ENCODE measurements around the gene NELL2.
"Not testable (repeated sequence)": the region's sequence is repeated elsewhere in the genome, so short reads cannot be mapped to it uniquely, and the experiment has no call there.

NELL2 gene

DNA sequence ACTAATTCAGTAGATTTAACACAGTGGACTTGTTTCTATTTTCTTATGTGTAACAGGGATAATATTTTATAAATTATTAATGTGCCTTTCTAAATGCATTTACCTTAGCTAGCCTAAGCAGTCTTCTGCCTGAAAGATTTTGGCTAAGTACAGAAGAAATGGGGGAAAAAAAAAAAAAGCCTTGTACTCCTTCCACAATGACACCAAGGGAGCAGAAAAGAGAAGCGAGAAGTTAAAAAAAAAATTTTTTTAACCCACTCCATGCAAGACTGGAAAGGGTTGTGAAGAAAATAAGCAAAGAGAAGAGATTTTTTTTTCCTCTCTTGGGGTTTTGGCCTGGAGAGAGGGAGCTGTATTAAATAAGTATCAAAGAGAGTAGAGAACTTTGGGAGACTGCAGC, 28.7 kb downstream of the NELL2 start:
- no peak for DNase-seq

DNA sequence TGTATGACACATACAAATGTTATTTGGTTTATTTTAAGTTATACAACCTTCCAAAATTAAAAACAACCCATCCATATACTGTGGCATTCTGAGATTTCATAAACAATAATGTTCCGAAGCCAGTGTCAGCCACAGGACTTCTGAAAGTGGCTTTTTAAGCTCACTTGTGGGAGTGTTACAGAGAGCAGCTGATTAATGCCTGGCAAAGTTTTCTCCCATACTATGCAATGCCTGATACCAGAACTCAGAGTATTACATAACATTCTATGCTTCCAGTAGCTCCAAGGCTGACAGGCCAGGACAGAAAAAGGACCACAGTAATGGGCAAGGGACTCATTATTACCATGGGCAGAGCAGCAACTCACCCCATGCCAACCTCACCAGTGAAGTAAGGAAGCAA, 29.3 kb downstream of the NELL2 start:
- DNase-seq: no peak

DNA sequence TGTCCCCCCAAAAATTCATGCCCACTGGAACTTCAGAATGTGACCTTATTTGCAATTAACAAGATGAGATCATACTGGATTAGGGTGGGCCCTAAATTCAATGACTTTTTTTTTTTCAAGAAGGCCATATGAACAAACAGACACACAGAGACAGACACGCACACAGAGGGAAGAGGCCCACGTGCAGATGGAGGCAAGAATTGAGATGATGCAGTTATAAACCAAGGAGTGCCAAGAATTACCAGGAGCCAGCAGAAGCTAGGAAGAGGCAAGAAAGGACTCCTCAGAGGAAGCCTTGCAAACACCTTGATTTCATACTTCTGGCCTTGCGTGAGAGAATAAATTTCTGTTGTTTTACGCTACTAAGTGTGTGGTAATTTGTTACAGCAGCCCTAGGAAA, 33.4 kb downstream of the NELL2 start:
- no peak for DNase-seq

DNA sequence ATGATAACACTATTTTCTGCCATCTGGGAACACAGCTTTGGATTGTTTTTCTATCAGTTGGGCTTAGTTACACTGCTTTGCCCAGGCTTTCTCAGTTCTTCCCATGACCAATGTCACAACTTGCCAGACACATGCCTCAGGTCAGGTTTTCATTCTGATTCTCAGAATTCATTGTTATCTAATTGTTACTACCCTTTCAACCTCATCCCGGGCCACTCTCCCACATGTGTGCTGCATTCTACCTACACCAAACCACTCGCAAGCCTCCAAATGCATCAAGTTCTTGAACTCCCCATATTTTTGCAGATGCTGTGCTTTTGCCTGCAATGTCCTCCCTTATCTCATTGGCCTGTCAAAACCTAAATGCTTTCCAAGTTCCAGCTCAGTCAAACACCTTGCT, 36.3 kb downstream of the NELL2 start:
- no peak for DNase-seq

DNA sequence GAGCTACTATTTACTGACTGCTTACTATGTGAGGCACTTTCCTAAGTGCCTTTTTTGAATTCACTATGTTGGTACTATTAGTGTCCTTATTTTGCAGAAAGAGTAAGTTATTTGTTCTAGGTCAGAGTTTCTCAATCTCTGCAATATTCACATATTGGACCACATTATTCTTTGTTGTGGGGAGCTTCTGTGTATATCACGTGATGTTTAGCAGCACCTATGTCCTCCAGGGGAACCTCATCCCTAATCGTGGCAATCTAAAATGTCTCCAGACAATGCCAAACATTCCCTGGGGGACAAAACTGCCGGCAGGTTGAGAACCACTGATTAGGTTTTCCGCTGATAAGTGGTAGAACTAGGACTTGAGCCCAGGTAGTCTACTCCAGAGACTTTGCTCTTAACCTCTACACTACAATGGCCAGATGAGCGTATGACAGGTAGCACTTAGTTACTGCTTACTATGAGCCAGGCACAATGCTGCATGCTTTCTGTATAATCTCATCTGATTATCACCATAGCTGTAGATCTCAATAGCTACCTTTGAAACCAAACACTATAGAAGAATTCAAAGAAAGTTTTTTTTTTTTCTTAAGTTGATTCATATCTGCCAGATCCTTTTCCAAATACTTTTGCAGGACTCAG, 38.9 kb downstream of the NELL2 start:
- DNase-seq: no peak

DNA sequence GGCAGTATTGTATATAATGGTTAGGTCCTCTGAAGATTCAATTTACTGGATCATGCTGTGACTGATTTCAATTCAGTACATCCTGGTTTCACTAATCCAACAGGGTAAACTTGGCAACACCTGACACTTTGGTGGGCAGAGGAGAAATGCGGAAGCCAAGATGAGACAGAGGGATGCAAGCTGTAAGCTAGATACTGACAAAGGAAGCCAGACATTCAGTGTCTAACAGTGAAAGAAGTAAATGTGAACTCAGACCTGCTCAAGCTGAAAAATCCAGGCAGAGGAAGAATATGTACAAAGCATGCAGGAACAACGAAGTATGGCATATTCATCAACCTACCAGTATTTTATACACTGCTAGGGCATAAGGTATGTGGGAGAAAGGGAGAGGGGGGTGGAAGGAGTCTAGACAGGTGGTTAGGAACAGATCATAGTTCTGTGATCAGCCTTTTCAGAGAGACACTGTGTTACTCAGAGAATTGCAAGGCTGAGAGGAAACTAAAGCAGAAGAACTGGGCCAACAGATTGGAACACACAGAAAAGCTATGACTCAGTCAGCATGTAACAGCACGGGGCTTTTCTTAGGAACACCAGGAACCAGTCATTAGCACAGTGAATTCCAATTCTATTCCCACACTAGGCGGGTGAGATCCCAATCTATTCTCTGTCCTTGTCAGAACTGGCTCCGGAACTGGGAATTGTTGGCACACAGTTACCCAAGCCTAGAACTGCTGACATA, 40.3 kb downstream of the NELL2 start:
- peak; percentile 38 for DNase-seq

DNA sequence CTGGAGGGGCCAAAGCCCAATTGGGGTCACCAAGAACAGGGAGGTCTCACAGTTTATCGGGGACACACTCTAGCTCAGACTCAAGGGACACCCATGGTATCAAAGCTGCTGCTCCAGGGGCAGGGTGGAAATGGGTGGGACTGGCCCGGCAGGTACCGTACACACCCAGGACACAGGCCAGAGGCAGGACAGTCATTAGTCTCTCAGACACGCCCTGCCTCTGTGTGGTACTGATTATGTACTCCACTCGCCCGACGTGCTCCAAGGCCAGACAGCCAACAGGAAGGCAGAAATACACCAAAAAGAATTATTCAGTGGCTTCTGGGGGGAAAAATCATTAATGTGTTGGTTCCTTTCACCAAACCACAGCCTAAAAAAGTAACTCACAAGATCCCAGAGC, 41.1 kb downstream of the NELL2 start:
- DNase-seq: not testable (repeated sequence)

DNA sequence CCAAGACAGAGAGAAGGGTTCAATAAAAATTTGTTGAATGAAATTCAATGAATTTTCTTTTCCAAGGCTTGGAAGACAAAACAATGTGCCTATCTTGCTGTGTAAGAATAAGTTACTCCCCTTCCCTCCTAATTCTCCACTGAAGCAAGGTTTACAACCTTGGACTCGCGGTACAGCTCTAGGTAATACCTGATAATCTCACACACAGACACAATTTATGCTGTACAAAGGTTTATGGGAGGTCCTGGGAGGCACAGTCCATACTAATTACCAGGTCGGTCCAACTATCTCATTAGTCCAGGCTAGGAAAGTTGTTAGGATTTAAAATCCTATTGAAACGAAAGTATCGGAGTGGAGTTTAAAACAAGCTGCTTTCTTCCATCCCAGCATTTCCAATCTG, 42.6 kb downstream of the NELL2 start:
- DNase-seq: no peak

DNA sequence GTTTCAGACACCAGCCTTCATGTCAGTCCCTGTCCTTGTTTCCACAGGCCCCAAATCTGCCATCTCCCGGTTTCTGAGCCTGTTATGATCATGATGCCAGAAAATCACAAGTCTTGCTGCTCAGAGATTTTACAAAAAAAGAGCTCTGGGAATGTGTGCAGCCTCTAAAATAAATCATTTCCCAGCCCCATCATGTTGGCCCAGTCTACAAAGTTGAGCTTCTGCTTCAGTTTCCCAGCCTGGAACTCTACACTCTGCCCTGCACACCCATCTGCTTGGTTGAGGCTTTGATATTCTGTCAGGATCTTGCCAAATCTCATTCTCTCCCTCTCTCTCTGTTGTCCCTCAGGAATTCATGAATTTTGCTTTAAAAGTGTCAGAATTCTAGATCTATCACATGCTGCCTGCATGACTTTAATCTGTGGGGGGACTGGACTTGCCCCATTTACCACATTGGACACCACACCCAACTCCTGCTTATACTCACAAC, 45.5 kb downstream of the NELL2 start:
- no peak for DNase-seq

DNA sequence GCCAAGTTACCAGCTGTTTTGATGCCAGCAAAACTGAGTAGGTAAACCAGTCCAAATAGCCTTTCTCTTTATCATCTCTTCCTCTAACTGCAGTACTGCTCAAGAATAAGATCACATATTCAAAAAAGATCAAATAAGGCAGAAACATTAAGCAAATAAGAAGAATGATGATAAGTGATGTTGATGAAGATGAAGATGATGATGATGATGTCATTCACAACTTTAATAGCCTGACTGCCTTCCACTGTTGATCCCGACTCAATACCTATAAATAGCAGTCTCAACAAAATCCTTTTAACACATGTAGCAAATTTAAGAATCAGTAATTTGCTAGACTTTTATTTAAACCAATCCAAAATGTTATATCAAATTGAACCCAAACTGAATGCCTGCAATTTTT, 47.1 kb downstream of the NELL2 start:
- no peak for DNase-seq

DNA sequence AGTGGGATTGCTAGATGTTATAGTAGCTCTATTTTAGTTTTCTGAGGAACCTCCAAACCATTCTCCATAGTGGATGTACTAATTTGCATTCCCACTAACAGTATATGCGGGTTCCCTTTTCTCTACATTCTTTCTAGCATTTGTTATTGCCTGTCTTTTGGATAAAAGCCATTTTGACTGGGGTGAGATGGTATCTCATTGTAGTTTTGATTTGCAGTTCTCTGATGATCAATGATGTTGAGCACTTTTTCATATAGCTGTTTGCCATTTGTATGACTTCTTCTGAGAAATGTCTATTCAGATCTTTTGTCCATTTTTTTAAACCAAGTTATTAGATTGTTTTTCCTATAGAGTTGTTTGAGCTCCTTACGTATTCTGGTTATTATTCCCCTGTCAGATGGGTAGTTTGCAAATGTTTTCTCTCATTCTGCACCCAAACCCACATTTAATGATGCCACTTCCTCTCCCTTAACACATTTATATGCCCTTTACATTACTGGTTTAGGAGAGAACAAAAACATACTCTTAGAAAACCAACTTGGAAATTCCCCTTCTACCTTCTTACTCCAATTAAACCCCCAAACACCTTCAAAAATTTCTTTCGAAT, 48.2 kb downstream of the NELL2 start:
- DNase-seq: no peak

DNA sequence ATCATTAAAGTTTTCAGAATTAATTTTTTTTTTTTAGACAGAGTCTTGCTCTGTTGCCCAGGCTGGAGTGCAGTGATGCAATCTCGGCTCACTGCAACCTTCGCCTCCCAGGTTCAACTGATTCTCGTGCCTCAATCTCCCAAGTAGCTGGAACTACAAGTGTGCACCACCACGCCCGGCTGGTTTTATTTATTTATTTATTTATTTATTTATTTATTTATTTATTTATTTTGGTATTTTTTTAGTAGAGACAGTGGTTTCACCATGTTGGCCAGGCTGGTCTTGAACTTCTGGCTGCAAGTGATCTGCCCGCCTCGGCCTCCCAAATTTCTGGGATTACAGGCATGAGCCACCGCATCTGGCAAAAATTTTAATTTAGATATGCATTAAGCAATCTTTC, 54.4 kb downstream of the NELL2 start:
- not testable (repeated sequence) for DNase-seq

DNA sequence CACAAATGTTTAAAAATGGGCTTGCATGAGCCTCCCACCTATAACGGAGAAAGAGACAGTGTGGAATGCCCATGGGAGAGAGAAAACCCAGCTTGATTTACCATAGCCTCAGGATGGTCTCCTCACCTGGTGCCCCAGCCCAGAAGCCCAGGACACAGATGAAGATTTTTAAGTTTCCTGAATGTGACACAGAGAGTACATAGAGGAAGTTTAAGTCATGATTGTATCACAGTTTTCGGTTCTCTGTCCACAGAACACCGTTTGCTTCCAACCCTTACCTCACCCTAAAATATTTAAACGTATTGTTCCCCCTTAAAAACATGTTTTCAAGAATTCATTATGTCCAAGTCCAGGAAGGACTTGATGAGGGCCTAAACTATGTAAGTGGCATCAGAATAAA, 56.2 kb downstream of the NELL2 start:
- DNase-seq: no peak

DNA sequence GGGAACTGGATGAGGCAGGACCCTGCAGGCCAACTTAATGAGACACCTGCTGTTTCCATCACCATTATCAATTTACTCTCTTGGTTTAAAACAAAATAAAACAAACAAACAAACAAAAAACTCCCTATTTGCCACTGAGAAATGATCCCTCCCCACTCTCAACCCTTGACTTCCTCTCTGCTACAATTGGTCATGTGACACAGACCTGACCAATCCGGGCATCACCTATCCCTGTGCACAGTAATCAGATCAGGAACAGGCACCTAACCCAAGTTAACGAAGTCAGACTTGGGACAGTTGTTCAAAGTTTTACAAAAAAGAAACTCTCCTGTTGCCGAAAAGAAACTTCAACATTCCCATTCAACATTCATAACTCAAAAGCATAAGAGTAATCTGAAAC, 58.4 kb downstream of the NELL2 start:
- no peak for DNase-seq

DNA sequence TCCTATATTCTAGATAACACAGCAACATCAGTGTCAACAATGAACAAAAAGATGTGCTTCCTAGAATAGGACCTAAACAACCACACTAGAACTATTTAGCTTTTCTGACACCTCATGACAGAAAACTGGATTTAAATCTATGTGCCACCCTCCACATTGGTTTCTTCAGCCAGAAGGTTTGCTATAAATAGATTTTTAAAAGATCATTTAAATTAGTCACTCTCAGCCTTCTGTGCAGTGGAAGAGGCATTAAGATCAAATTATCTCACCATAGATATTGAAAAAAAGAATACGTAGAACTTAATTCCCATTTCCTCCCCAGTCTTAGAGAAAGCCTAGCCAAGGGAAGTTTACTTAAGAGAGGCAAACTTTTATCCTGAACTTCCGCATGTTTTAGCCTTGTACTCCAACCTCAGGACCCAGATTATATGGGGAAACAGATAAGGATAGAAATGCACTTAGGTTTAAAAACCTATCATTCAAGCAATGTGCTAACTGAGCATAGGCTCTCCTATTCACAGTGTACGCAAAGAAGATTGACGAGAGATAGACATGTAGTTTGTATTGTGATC, 59.6 kb downstream of the NELL2 start:
- DNase-seq: no peak

DNA sequence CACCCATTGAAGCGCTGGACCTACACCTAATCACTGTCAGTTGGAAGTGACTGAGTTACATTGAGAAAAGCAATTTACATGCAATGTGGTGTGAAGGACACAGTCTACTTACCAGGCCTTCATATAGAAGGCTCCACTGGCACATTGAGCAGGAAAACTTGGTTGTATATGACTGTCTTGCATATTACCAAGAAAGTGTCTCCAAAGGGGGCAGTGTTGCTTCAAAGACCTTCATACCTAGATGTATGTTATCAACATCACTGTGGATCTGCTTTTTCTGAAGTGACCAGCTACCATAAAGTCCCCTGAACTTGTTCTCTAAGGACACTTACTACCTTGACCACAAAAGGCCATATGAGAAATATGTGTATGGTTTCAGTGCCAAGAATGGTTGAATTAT, 64.1 kb downstream of the NELL2 start:
- peak; percentile 59 for DNase-seq

DNA sequence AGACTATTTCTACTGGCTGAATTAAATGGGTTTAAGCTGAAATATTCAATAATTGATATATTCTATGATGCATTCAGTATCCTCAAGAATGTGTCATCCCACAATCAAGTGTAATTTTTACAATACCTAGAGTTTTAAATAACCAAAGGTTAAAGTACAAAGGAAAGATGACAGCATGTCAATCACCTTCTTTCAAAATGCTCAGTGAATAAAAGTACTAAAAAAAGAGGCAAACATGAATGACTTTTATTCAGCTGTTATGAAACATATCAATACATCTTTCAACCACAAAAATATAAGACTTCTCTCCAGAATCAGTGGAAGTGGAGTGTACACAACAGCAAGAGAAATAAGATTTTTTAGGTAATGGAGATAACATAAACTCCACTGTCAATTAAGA, 72.0 kb downstream of the NELL2 start:
- no peak for DNase-seq

DNA sequence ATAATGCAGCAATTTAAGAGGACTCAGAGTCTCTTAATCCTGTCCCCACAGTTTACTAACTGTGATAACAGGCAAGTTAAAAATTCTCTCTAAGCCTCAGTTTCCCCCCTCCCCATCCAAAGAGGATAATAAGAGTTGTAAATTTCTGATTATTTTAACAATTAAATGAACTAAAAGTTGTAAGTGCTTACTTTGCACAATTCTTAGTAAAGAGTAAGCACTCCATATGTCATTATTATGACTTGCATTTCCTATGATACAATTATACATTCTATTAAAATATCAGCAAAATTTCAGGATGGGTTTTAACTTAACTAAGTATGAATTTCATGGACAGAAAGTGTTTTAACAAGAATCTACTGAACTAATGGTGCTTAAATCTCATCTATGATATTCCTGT, 80.1 kb downstream of the NELL2 start:
- no peak for DNase-seq

DNA sequence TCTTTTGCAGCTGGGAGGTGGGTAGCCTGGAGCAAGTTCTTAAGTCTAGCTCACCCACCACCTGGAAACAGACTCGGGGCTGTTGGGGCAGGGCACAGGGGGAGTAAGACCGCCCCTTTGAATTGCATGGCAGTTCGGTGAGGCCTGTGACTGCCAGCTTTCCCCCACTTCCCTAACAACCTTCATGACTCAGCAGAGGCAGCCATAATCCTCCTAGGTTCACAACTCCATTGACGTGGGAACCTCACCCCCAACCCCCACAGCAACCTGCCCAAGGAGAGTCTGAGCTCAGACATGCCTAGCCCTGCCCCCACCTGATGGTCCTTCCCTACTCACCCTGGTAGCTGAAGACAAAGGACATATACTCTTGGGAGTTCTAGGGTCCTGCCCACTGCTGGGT, 87.4 kb downstream of the NELL2 start:
- no peak for DNase-seq

DNA sequence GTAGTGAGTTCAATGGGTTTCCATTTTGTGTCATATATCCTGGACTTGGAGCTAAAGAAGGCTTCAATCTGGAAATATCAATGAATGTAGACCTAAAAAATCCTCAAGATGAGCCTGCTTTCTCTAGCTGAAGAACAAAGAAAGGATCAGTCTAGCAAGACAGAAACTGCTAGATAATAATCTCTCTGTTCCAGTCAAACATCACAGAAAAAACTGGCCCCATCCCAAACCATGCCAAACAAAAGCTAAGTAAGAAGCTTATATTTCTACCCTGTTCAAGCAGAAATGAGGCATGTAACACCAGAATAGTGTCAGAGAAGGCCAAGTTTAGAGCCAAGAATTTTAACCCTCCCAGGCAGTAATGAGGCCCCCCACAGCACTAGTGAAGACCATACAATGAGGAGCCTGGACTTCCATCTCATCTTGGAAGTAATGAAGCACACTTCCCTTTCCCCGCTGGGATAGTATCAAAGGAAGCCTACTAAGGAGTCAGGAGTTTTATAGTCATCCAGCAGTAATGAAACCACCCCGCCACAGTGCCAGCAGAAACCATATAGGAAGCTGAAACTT, 95.8 kb downstream of the NELL2 start:
- DNase-seq: no peak

DNA sequence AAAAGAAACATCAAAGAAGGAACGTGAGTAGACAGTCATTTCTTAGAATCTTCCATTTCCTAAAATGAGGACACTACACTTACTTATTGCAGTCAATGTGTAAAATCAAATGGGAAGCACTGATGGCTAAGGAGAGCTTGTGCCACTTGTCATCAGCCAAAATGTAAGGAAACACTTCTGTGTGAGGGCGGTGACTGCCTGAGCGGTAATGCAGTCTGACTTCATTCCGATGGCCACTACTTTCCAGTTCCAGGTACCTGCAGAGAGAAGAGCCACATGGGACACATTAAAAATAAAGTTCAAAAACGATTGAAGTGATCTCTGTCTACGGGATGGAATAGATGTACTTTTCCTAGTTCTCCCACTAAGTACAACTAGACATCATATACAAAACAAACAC, 96.3 kb downstream of the NELL2 start:
- no peak for DNase-seq

DNA sequence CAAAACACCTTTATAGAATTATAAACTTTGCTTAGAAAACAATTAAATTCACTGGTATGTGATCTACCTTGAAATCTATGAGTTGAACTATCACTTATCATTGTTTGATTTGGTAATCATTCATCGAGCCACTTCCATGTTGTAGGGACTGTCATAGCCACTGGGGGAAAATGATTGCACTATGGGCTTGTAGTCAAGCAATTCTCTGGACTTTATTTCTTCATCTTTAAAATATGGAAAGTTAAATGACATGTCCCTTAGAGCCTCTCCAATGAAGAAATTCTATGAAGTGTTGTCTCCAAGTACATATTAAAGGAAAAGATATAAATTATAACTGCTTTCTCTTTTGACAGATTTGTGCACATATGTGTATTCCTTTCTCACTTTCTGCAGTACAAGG, 97.3 kb downstream of the NELL2 start:
- no peak for DNase-seq

DNA sequence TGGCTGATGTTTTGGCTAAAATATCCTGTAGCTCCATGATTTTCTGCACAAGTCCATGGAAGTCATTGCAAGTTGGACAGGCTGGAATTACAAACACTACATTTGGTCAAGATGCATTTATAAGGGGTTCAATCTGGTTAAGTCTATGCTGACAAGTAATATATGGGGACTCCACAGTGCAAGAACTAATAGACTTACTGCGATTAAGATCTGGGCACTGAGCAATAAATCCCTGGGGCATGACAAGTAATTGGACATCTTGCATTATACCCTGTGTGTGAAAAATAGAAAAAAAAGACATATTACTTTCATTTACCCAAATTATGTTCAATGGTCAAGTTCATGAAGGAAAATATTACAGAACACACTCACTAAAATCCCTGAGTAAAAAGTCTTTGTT, 99.1 kb downstream of the NELL2 start:
- DNase-seq: no peak

DNA sequence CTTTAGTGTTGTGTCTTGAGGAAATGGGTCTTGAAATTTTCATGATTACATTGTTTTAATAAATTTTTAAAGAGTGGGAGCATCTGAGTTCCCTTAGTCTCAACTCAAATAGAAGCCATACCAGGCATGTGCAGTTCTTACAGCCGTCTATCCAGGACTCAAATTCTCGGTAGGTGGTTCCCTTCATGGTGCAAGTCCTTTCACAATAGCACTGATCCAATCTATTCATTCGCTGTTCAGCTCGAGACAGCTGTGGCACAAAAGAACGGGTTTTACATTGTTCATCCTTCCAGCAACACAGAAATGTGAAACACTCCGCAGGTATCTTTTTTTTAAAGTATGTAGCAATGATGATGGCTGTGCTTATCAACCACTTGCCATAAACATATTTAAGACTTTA, 100.2 kb downstream of the NELL2 start:
- no peak for DNase-seq

Data from stimulated activated CD4-positive, alpha-beta T cell treated with anti-CD3 and anti-CD28 coated beads, Interleukin-4, amount 100 ng/mL, for 24 hours (primary cell).